ENCODE data around the gene LCE1B. TPM values are rescaled to one million over a fixed set of nuclear protein-coding genes. Genes with fewer than 3 reads are reported as not detected.

LCE1B gene
- total and polyA plus RNA-seq, 5 donors, result not detected

GRCh38 chr1:152861374-152861773, 49.6 kb downstream of the LCE1B start:
- WGBS, result 69% methylated on average over 4 of the region's 4 CpGs
- Histone ChIP-seq H3K27me3 (ENCODE audit: control insufficient read depth, insufficient read depth) (no peaks in the 10 kb centered on the region), H3K27ac (ENCODE audit: low read length) (no peak overlapping the region), H3K9me3 (ENCODE audit: control insufficient read depth, low read length) (no peaks in the 10 kb centered on the region), H3K4me3 (ENCODE audit: low read length) (no peak overlapping the region), H3K4me1 (ENCODE audit: control insufficient read depth, insufficient read depth, low read length) (no peaks in the 10 kb centered on the region)
- intact Hi-C loops (cut with DNase I), result no loop called here
- ATAC-seq (no peak), DNase-seq (no peak)

Other genes starting within 250 kb of the LCE1B start
- not detected for gene LCE3E, start 245.2 kb upstream of the LCE1B start, total RNA-seq
- gene LCE3E, start 245.2 kb upstream of the LCE1B start, polyA plus RNA-seq, result not detected
- not detected for gene LCE3D, start 231.5 kb upstream of the LCE1B start, total RNA-seq
- not detected for gene LCE3D, start 231.5 kb upstream of the LCE1B start, polyA plus RNA-seq
- not detected for gene LCE3C, start 211.7 kb upstream of the LCE1B start, total RNA-seq
- not detected for gene LCE3C, start 211.7 kb upstream of the LCE1B start, polyA plus RNA-seq
- not detected for gene LCE3B, start 198.2 kb upstream of the LCE1B start, total RNA-seq
- gene LCE3B, start 198.2 kb upstream of the LCE1B start, polyA plus RNA-seq, result not detected
- gene LCE3A, start 188.9 kb upstream of the LCE1B start, total RNA-seq, result not detected
- gene LCE3A, start 188.9 kb upstream of the LCE1B start, polyA plus RNA-seq, result not detected
- not detected for gene LCE2D, start 148.6 kb upstream of the LCE1B start, total RNA-seq
- gene LCE2D, start 148.6 kb upstream of the LCE1B start, polyA plus RNA-seq, result not detected
- gene LCE2C, start 136.7 kb upstream of the LCE1B start, total RNA-seq, result not detected
- not detected for gene LCE2C, start 136.7 kb upstream of the LCE1B start, polyA plus RNA-seq
- not detected for gene LCE2B, start 125.8 kb upstream of the LCE1B start, total RNA-seq
- gene LCE2B, start 125.8 kb upstream of the LCE1B start, polyA plus RNA-seq, result not detected
- not detected for gene LCE2A, start 113.6 kb upstream of the LCE1B start, total RNA-seq
- gene LCE2A, start 113.6 kb upstream of the LCE1B start, polyA plus RNA-seq, result not detected
- gene LCE4A, start 103.8 kb upstream of the LCE1B start, total RNA-seq, result not detected
- not detected for gene LCE4A, start 103.8 kb upstream of the LCE1B start, polyA plus RNA-seq
- gene KPRP, start 53.9 kb upstream of the LCE1B start, total RNA-seq, result not detected
- not detected for gene KPRP, start 53.9 kb upstream of the LCE1B start, polyA plus RNA-seq
- not detected for gene LCE1F, start 36.8 kb upstream of the LCE1B start, total RNA-seq
- not detected for gene LCE1F, start 36.8 kb upstream of the LCE1B start, polyA plus RNA-seq
- gene LCE1E, start 25.7 kb upstream of the LCE1B start, total RNA-seq, result not detected
- not detected for gene LCE1E, start 25.7 kb upstream of the LCE1B start, polyA plus RNA-seq
- not detected for gene LCE1D, start 15.2 kb upstream of the LCE1B start, total RNA-seq
- not detected for gene LCE1D, start 15.2 kb upstream of the LCE1B start, polyA plus RNA-seq
- not detected for gene LCE1C, start 5.3 kb upstream of the LCE1B start, total RNA-seq
- gene LCE1C, start 5.3 kb upstream of the LCE1B start, polyA plus RNA-seq, result not detected
- not detected for gene LCE1A, start 15.5 kb downstream of the LCE1B start, total RNA-seq
- not detected for gene LCE1A, start 15.5 kb downstream of the LCE1B start, polyA plus RNA-seq
- gene LCE6A, start 30.9 kb downstream of the LCE1B start, total RNA-seq, result not detected
- not detected for gene LCE6A, start 30.9 kb downstream of the LCE1B start, polyA plus RNA-seq
- gene LCE7A, start 48.0 kb downstream of the LCE1B start, total RNA-seq, result not detected
- not detected for gene LCE7A, start 48.0 kb downstream of the LCE1B start, polyA plus RNA-seq
- gene SMCP, start 66.4 kb downstream of the LCE1B start, total RNA-seq, result not detected
- not detected for gene SMCP, start 66.4 kb downstream of the LCE1B start, polyA plus RNA-seq
- not detected for gene IVL, start 96.6 kb downstream of the LCE1B start, total RNA-seq
- gene IVL, start 96.6 kb downstream of the LCE1B start, polyA plus RNA-seq, result not detected
- not detected for gene SPRR5, start 135.2 kb downstream of the LCE1B start, total RNA-seq
- not detected for gene SPRR5, start 135.2 kb downstream of the LCE1B start, polyA plus RNA-seq
- not detected for gene SPRR4, start 158.7 kb downstream of the LCE1B start, total RNA-seq
- gene SPRR4, start 158.7 kb downstream of the LCE1B start, polyA plus RNA-seq, result not detected
- gene SPRR1A, start 172.1 kb downstream of the LCE1B start, total RNA-seq, result not detected
- not detected for gene SPRR1A, start 172.1 kb downstream of the LCE1B start, polyA plus RNA-seq
- gene SPRR3, start 189.8 kb downstream of the LCE1B start, total RNA-seq, result not detected
- gene SPRR3, start 189.8 kb downstream of the LCE1B start, polyA plus RNA-seq, result 0.50 TPM
- not detected for gene SPRR1B, start 219.2 kb downstream of the LCE1B start, total RNA-seq
- not detected for gene SPRR1B, start 219.2 kb downstream of the LCE1B start, polyA plus RNA-seq
- gene SPRR2D, start 229.1 kb downstream of the LCE1B start, total RNA-seq, result not detected
- not detected for gene SPRR2D, start 229.1 kb downstream of the LCE1B start, polyA plus RNA-seq
- not detected for gene SPRR2A, start 245.5 kb downstream of the LCE1B start, total RNA-seq
- 0.14 TPM for gene SPRR2A, start 245.5 kb downstream of the LCE1B start, polyA plus RNA-seq

Data from right cardiac atrium (tissue), 5 donors.